HG03097 (cell line): ENCODE data around the gene LPCAT3.
"Not testable (repeated sequence)": the region's sequence is repeated elsewhere in the genome, so short reads cannot be mapped to it uniquely, and the experiment has no call there.

Experiments used
- ATAC-seq: cut with Tn5 transposase; IDR thresholded peaks from one replicate; pipeline ENCODE4 v1.9.1; 2021; ENCODE audit not compliant: unreplicated experiment, low FRiP score

Gene LPCAT3, protein sequence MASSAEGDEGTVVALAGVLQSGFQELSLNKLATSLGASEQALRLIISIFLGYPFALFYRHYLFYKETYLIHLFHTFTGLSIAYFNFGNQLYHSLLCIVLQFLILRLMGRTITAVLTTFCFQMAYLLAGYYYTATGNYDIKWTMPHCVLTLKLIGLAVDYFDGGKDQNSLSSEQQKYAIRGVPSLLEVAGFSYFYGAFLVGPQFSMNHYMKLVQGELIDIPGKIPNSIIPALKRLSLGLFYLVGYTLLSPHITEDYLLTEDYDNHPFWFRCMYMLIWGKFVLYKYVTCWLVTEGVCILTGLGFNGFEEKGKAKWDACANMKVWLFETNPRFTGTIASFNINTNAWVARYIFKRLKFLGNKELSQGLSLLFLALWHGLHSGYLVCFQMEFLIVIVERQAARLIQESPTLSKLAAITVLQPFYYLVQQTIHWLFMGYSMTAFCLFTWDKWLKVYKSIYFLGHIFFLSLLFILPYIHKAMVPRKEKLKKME

GRCh38 chr12:7018350-7019042, at the start of gene LPCAT3:
LPCAT3 (minus strand) TSS chr12:7018476; CDS start chr12:7018424, 52 bp downstream.
- peak; percentile 85 for ATAC-seq

GRCh38 chr12:7067096-7067495, 48.8 kb upstream of the LPCAT3 start:
- no peak for ATAC-seq

DNA sequence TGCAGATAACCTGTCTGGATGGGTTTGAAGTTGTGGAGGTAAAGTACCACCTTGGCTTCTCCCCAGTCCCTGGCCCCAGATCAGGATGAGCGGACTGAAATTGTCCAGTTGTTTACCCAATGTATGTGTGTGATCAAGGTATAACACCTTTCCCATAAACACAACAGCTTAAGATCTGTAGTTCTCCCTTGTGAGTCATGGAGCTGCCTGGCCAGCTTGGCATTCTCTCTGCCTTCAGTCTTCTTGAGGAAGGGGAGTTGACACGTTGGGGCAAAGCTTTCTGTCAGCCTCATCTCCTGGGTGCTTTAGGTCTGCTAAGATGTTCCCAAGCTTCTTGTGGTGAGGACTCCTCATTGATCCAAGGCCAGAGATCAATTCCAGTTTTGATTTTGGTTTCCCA, 48.3 kb upstream of the LPCAT3 start:
- ATAC-seq: no peak

- no peak for ATAC-seq
Measured at GRCh38 chr12:7065073-7065623, 46.9 kb upstream of the LPCAT3 start.

DNA sequence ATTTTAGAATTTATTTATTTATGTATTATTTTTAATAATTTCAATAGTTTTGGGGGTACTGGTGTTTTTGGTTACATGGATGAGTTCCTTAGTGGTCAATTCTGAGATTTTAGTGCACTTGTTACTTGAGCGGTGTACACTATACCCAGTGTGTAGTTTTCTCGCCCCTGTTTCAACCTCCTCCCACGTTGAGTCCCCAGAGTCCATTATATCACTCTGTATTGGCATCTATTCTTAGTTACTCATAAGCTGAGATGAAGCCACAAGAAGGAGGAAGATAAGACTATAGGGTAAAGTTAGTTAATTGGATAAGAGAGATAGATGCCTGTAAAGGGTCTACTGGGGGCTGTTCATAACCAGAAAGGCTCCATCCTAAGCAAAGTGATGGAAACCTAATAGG, 46.2 kb upstream of the LPCAT3 start:
- ATAC-seq: no peak

DNA sequence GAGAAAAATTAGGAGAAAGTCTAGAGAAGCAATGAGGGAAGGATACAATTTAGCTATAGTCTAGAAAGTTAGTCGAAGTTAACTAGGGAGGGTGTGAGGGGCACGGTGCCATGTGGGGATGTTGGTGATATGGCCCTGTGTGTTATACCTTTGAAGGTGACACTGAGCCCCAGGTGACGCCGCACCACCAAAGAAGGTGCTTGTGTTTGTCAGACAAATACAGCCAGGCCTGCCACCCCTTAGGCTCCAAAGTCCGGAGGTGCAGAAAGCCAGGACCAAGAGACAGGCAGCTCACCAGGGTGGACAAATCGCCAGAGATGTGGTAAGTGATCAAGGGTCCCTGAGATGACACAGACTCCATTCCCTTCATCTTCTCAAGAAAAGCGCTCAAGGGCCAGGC, 43.3 kb upstream of the LPCAT3 start:
- no peak for ATAC-seq

GRCh38 chr12:7061138-7061537, 42.9 kb upstream of the LPCAT3 start:
- ATAC-seq: no peak

GRCh38 chr12:7060353-7060954, 42.2 kb upstream of the LPCAT3 start, which contains the start of gene C1S:
C1S (plus strand) TSS chr12:7060718; CDS start chr12:7061913, 1,195 bp downstream.
- no peak for ATAC-seq

DNA sequence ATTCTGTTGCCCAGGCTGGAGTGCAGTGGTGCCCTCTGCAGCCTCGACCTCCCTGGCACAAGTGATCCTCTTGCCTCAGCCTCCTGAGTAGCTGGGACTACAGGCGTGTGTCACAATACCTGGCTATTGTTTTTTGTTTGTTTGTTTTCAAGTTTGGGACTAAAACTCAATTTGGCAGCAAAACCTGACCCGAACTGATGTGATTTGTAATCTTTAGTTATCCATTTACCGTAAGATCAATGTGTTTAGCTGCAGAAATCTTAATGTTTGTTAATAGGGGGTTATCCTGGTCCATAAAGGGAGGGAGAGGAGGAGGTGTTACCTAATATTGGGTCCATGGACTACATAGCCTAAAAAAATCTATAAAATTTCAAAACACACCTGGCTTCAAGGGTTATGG, 41.5 kb upstream of the LPCAT3 start:
- no peak for ATAC-seq

GRCh38 chr12:7058850-7059395, 40.6 kb upstream of the LPCAT3 start:
- ATAC-seq: no peak

- ATAC-seq: no peak
Measured at GRCh38 chr12:7058163-7058845, 40.0 kb upstream of the LPCAT3 start.

GRCh38 chr12:7055736-7056135, 37.5 kb upstream of the LPCAT3 start:
- not testable (repeated sequence) for ATAC-seq

GRCh38 chr12:7054925-7055324, 36.6 kb upstream of the LPCAT3 start:
- no peak for ATAC-seq

- not testable (repeated sequence) for ATAC-seq
Measured at GRCh38 chr12:7049973-7050372, 31.7 kb upstream of the LPCAT3 start.

- not testable (repeated sequence) for ATAC-seq
Measured at GRCh38 chr12:7049445-7049951, 31.2 kb upstream of the LPCAT3 start.

GRCh38 chr12:7047306-7047705, 29.0 kb upstream of the LPCAT3 start:
- ATAC-seq: no peak

- ATAC-seq: no peak
Measured at GRCh38 chr12:7046383-7047105, 28.3 kb upstream of the LPCAT3 start.

DNA sequence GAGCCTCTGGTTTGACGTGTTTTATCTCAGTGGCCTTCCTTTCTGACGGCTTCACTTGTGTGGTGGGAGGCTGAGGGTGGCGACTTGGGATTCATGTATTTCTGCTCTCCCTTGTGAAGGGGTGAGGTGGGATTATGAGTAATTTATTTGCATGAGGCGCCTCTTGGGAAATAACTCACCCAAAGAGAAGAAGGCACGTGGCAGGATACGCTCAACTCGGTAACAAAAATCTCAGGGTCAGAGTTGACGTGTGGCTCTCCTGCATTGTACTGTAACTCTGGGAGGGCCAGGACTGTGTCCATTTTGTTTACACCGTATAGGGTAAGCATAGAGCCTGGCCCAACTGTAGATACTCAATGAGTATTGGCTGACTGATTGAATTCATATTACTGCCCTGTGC, 27.6 kb upstream of the LPCAT3 start:
- no peak for ATAC-seq

DNA sequence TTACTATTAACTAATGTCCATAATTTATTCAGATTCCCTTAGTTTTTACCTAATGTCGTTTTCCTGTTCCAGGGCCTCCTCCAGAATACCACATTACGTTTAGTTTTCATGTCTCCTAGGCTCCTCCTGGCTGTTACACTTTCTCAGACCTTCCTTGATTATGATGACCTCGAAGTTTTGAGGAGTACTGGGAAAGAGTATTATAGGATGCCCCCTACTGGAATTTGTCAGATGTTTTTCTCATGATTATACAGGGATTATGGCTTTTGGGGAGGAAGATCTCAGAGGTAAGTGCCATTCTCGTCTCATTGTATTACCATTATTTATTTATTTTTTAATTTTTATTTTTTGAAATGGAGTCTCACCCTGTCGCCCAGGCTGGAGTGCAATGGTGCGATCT, 24.6 kb upstream of the LPCAT3 start:
- ATAC-seq: no peak
